Measurements from ENCODE around the gene SERGEF.

SERGEF gene

GRCh38 chr11:17790453-17790852 is 222.4 kb downstream of the SERGEF start:
- DNase-seq (ENCODE audit: low read depth in 2 of 2, low spot score in 1 of 2): no peak

DNA sequence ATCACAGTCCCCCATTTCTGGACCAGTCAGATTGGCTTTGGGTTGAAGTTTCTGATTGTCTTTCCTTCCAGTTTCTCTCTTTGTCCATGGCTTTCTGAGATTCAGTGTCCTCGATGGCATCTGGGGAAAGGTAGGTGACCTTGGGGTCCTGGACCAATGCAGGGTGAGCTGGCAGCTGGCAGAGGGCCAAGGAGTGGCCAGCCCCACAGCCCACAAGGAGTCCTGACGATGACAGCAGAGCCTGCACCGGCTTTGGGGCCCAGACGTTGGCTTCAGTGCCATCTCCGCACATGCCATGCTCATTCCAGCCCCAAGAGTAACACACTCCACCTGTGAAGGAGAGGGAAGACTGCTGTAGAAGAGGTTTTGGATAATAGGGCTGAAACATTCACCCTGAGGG is 224.8 kb downstream of the SERGEF start:
- DNase-seq (ENCODE audit: low read depth in 2 of 2, low spot score in 1 of 2): no peak

GRCh38 chr11:17786824-17787525 is 225.9 kb downstream of the SERGEF start:
- no peak for DNase-seq (ENCODE audit: low read depth in 2 of 2, low spot score in 1 of 2)

- DNase-seq (ENCODE audit: low read depth in 2 of 2, low spot score in 1 of 2): no peak
Observed at GRCh38 chr11:17783878-17784277, 229.0 kb downstream of the SERGEF start.

- DNase-seq (ENCODE audit: low read depth in 2 of 2, low spot score in 1 of 2): no peak
Observed at GRCh38 chr11:17782603-17783337, 230.1 kb downstream of the SERGEF start.

- DNase-seq (ENCODE audit: low read depth in 2 of 2, low spot score in 1 of 2): no peak
Observed at GRCh38 chr11:17782145-17782544, 230.7 kb downstream of the SERGEF start.

GRCh38 chr11:17781626-17782025 is 231.2 kb downstream of the SERGEF start:
- no peak for DNase-seq (ENCODE audit: low read depth in 2 of 2, low spot score in 1 of 2)

DNA sequence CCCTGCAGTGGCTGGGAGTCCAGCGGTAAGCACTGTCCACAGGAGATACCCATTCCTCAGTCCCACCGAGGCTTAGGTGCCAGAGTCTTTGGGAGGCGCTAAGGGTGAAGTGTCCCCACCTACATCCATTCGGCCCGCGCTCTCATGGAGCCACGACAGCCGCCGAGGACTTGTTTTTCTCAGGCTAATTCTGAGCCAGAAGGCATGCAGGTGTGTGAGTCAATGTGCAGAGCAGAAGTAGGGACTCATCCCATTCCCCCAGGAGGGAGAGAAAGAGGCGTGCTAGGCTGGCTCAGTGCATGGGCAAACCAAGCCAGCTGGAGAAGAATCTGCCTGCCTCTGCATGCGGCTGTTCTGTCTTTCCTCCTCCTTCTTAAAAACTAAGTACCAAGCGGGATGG is 231.6 kb downstream of the SERGEF start:
- DNase-seq (ENCODE audit: low read depth in 2 of 2, low spot score in 1 of 2): no peak

GRCh38 chr11:17780668-17781067 is 232.2 kb downstream of the SERGEF start:
- no peak for DNase-seq (ENCODE audit: low read depth in 2 of 2, low spot score in 1 of 2)

- no peak for DNase-seq (ENCODE audit: low read depth in 2 of 2, low spot score in 1 of 2)
Observed at GRCh38 chr11:17779861-17780594, 232.8 kb downstream of the SERGEF start.

GRCh38 chr11:17778956-17779860 is 233.6 kb downstream of the SERGEF start:
- DNase-seq (ENCODE audit: low read depth in 2 of 2, low spot score in 1 of 2): no peak

GRCh38 chr11:17778352-17778751 is 234.5 kb downstream of the SERGEF start:
- no peak for DNase-seq (ENCODE audit: low read depth in 2 of 2, low spot score in 1 of 2)

- DNase-seq (ENCODE audit: low read depth in 2 of 2, low spot score in 1 of 2): no peak
Observed at GRCh38 chr11:17777738-17778091, 235.1 kb downstream of the SERGEF start.

GRCh38 chr11:17777086-17777737 is 235.6 kb downstream of the SERGEF start:
- no peak for DNase-seq (ENCODE audit: low read depth in 2 of 2, low spot score in 1 of 2)

- DNase-seq (ENCODE audit: low read depth in 2 of 2, low spot score in 1 of 2): no peak
Observed at GRCh38 chr11:17776212-17776875, 236.5 kb downstream of the SERGEF start.

DNA sequence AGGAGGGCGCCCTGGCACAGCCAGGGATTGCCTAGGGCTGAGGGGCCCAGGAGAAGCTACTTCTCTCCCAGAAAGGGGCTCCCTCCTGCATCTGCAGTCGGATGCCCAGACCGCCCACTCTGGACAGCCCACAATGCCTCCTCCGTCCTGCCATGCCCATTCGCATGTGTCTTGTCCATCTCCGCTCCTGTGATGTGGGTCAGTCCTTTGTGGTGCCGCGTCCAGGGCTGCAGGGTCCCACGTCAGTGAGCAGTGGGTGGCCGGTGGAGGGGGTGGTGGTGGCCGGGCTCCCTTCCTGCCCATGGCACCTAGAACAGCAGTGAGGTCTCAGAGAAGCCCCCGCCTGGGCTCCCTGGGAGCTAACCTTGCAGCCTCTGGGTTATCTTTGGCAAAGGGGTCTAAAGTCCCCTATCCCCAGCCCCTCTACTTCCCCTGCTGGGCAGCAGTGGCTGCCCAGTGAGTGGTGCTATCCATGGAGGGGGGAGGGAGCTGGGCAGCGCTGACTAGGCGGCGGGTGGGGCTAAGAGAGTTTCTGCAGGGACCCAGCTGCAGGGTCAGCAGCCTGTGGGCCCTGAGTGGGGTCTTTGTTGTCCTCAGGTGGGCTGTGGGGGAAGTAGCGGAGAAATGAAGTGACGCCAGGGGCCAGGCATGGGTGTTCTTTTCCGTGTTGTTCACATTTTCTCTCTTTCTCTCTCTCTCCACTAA is 237.2 kb downstream of the SERGEF start:
- no peak for DNase-seq (ENCODE audit: low read depth in 2 of 2, low spot score in 1 of 2)

GRCh38 chr11:17775035-17775348 is 237.9 kb downstream of the SERGEF start:
- DNase-seq (ENCODE audit: low read depth in 2 of 2, low spot score in 1 of 2): no peak

GRCh38 chr11:17774232-17775034 is 238.4 kb downstream of the SERGEF start:
- DNase-seq (ENCODE audit: low read depth in 2 of 2, low spot score in 1 of 2): no peak

- no peak for DNase-seq (ENCODE audit: low read depth in 2 of 2, low spot score in 1 of 2)
Observed at GRCh38 chr11:17773674-17774073, 239.2 kb downstream of the SERGEF start.

Measured in stimulated activated CD8-positive, alpha-beta memory T cell treated with anti-CD3 and anti-CD28 coated beads, Interleukin-4, amount 100 ng/mL, for 1 hour (primary cell).